ENCODE measurements around the gene BBIP1. TPM values are rescaled to one million over a fixed set of nuclear protein-coding genes. Genes with fewer than 3 reads are reported as not detected.

Gene BBIP1
- total RNA-seq = 19.3 and 20.3 TPM in 2 replicates

DNA sequence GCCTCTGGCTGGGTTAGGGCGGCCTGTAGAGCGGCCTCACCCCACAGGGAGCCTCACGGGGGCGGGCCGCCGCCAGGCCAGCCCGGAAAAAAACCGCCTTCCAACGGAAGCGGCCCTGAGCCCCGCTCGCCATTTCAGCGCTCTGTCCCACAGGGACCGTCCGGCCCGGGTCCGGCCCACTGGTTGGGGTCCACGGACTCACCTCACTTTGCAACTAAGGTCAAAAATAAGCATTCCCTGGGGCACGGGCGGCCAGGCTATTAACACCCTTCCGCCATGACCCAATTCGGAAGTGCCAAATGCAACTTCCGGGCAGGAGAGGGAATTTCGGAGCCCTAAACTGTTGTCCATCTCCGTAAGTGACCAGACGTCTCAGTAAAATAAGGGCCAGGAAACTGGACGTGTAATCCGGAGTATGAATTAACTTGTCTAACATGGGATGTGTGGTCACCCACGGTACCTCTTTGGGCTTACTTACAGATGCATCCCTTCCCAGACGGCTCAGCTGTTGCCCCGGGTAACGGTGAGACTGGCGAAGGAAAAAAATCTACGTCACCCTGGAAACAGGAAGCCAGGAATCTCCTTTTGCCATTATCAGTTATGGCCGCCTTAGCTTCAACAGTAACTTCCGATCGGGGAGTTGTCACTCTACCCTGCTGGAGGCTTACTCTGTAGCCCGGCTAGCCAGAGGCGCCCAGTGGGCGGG, at the start of gene BBIP1:
Gene BBIP1, minus strand, starts transcription at position 538 of the 706 bp plus-strand sequence. CDS start 1,023 bp downstream, outside the sequence.
- intact Hi-C loops (cut with micrococcal nuclease) = loop anchor here (1.0 to 5.0 kb wide), 14 partner anchors 16 to 1528 kb away; partner anchors contain the start of genes ADD3, DUSP5, SMC3 and VTI1A

- intact Hi-C loops (cut with micrococcal nuclease) = no loop called here
Observed at GRCh38 chr10:110967645-110968044, 48.7 kb upstream of the BBIP1 start.

- intact Hi-C loops (cut with micrococcal nuclease) = no loop called here
Observed at GRCh38 chr10:110967009-110967630, 48.1 kb upstream of the BBIP1 start.

- intact Hi-C loops (cut with micrococcal nuclease) = no loop called here
Observed at GRCh38 chr10:110966146-110966545, 47.2 kb upstream of the BBIP1 start.

GRCh38 chr10:110965216-110965615, 46.2 kb upstream of the BBIP1 start:
- intact Hi-C loops (cut with micrococcal nuclease) = no loop called here

GRCh38 chr10:110964681-110965080, 45.7 kb upstream of the BBIP1 start:
- intact Hi-C loops (cut with micrococcal nuclease) = no loop called here

DNA sequence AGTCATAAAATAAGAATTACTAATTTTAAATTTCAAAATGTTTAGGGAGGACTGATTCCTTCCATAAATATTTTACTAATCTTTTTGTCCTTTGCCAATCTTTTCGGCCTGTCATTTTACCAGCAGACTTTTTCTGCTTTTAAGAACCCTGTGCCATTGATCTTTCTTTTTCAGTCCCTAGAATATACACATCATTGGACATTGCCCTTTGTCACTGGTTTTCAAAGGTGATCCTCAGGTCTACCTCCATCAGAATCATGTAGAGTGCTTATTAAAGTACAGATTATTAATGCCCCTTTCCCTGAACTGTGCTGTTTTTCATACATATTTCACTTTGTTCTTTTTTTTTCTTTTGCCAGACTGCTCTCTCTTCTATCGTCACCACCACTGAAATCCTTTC, 44.2 kb upstream of the BBIP1 start:
- intact Hi-C loops (cut with micrococcal nuclease) = no loop called here

DNA sequence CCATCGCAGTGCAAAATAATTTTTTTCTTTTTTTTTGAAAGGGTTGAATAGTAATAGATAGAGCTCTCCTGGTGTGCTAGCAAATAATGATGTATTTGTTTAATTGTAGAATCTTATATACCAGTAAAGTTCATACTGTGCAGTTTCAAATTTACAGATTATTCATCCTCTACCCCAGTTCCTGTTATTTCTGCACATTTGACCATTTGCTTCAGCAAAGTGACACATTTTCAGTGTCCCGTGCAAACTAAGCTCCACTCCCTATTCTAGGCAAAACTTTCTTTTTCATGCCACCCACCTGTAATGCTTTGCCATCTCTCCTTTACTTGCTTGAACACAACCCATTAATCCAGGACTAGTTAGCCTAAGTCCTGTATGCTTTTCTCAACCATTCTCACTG, 43.5 kb upstream of the BBIP1 start:
- intact Hi-C loops (cut with micrococcal nuclease) = no loop called here

DNA sequence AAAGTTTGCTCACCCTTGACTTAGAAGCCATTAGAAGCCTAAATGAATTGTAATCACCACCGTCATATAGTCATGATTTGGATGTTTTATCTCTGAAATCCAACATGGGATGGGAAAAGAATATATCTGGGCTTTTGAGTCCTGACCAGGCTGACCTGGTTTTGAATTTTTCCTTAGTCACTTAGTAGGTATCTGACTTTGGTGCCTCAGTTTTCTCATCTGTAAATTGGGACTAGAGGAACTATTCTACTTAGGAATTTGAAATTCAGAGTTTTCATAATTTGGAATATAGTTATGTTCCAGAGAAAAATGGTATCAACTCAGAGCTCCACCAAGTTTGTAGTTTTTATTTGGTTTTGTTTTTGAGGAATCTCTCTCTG, 41.3 kb upstream of the BBIP1 start:
- intact Hi-C loops (cut with micrococcal nuclease) = no loop called here

- intact Hi-C loops (cut with micrococcal nuclease) = no loop called here
Observed at GRCh38 chr10:110959379-110960332, 40.7 kb upstream of the BBIP1 start.

GRCh38 chr10:110957606-110958005, 38.6 kb upstream of the BBIP1 start:
- intact Hi-C loops (cut with micrococcal nuclease) = no loop called here

- intact Hi-C loops (cut with micrococcal nuclease) = no loop called here
Observed at GRCh38 chr10:110951381-110951780, 32.4 kb upstream of the BBIP1 start.

DNA sequence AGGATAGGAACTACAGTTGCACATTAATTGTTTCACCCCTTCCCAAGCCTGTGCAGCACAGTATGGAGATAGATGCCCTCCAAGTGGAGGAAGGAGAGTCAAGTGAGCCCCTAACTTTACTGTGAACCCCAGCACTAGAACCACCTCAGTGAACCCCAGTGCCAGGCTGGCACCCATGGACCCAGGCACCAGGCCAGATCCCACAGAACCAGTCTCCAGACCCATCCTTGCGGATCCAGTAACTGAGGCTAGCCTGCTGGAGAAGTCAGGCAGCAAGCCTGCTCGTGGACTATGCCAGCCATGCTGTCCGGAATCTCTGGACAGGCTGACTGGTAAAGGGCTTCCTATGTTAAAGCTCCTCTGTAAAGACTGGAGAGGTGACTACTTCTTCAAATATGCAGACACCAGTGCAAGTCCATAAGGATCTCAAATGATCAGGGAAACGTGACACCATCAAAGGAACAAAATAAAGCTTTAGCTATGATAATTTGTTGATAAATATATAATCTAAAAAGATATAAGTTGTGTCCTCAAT, 28.1 kb upstream of the BBIP1 start:
- intact Hi-C loops (cut with micrococcal nuclease) = no loop called here

DNA sequence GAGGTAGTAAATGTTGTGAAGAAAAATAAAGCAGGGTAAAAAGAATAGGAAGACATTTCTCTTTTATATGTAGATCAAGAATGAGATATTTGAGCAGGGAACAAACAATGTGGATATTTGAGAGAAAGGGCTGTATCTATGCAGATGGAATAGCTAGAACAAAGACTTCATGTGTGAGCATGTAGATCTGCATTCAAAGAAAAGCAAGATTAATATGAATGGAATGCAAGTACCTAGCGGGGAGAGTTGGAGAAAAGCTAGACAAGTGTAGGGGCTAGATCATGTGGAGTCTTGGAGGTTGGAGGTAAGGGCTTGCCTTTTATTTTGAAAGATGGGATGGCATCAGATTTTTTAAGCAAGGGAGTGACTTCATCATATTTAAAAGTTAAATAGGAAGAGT, 27.5 kb upstream of the BBIP1 start:
- intact Hi-C loops (cut with micrococcal nuclease) = no loop called here

- intact Hi-C loops (cut with micrococcal nuclease) = no loop called here
Observed at GRCh38 chr10:110944792-110945396, 25.9 kb upstream of the BBIP1 start.

- intact Hi-C loops (cut with micrococcal nuclease) = no loop called here
Observed at GRCh38 chr10:110939419-110939818, 20.4 kb upstream of the BBIP1 start.

DNA sequence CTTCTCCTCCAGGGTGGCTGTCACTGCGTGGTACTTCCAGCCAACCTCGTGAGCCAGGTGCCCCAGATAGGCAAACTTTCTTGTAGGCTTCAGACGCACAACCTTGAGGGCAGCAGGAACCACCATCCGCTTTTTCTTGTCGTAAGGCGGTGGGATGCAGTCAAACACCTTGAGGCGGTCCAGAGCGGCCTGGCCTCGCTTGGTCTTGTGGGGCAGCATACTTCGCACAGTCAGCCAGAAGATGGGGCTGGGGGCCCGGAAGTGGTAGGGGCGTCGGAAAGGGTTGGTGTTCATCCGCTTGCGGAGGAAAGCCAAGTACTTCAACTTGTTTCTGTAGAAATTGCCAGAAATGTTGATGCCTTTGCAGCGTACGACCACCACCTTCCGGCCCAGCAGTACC, 17.8 kb upstream of the BBIP1 start:
- intact Hi-C loops (cut with micrococcal nuclease) = no loop called here

- intact Hi-C loops (cut with micrococcal nuclease) = no loop called here
Observed at GRCh38 chr10:110932505-110933180, 13.7 kb upstream of the BBIP1 start.

GRCh38 chr10:110931769-110932381, 12.9 kb upstream of the BBIP1 start:
- intact Hi-C loops (cut with micrococcal nuclease) = no loop called here

- intact Hi-C loops (cut with micrococcal nuclease) = no loop called here
Observed at GRCh38 chr10:110927461-110927860, 8.5 kb upstream of the BBIP1 start.

Data from T-helper 2 cell treated with Interferon-gamma antibody and Interleukin-4, amounts not matched to agents 100 ng/mL and 5 ng/mL, for 36 hours (primary cell).